Transverse colon (tissue), 4 donors: ENCODE results near the gene CADPS2. TPM values are rescaled to one million over a fixed set of nuclear protein-coding genes. Genes with fewer than 3 reads are reported as not detected.

Experiments
- DNase-seq: peaks from one replicate; pipeline ENCODE4 v3.0.0-alpha.2; 2019
- H3K27ac ChIP-seq, 4 donors: fragments of 200-600 bp; sonication (generic); 2 replicates each; pipeline ENCODE4 v1.5.1; 2016 to 2018; ENCODE audit warnings: inconsistent platforms in 4 of 4
- H3K27me3 ChIP-seq: fragments of 200-600 bp; sonication (generic); 2 replicates; pipeline ENCODE4 v1.5.1; 2017; ENCODE audit warnings: inconsistent platforms
- H3K36me3 ChIP-seq, 4 donors: fragments of 200-600 bp; sonication (generic); 2 replicates each; pipeline ENCODE4 v1.5.1; 2017 to 2019; ENCODE audit warnings: inconsistent platforms in 4 of 4
- H3K4me1 ChIP-seq, 4 donors: fragments of 200-600 bp; sonication (generic); 2 replicates each; pipeline ENCODE4 v1.5.1; 2017 to 2020; ENCODE audit warnings: inconsistent platforms in 4 of 4
- H3K4me3 ChIP-seq, 4 donors: fragments of 200-600 bp; sonication (generic); 1 replicate in 1 of 4; 2 replicates in 3 of 4; pipeline versions ENCODE4 v1.5.1 to v1.6.1; 2017 to 2019; ENCODE audit warnings: inconsistent platforms in 4 of 4
- H3K9me3 ChIP-seq, 2 donors: fragments of 200-600 bp; sonication (generic); 2 replicates each; pipeline ENCODE4 v1.5.1; 2017 to 2019; ENCODE audit warnings: inconsistent platforms in 2 of 2
- EP300 ChIP-seq: sonication (generic); formaldehyde crosslinking; IDR thresholded peaks from one replicate; pipeline ENCODE4 v1.6.1; 2017; ENCODE audit warnings: antibody characterized with exemption, low read depth
- POLR2A ChIP-seq: fragments of 450-650 bp; IDR thresholded peaks from one replicate; pipeline ENCODE4 v1.6.1; 2016; ENCODE audit warnings: antibody characterized with exemption, mild to moderate bottlenecking, moderate library complexity
- POLR2AphosphoS5 ChIP-seq, 3 donors: sonication (generic); formaldehyde crosslinking; IDR thresholded peaks; one replicate each; pipeline ENCODE4 v1.6.1; 2016; ENCODE audit warnings: antibody characterized with exemption in 3 of 3
- WGBS, 2 donors: methylation state at CpG; one replicate each; pipeline ENCODE4 v1.1.5; 2018; ENCODE audit warnings: low coverage in 1 of 2; 5-methylcytosine and 5-hydroxymethylcytosine counted together
- in situ Hi-C, 4 donors: fragments of 200-750 bp; cut with MboI; loops; one replicate each; pipeline versions ENCODE4 v1.15.0 to v1.15.1; 2017; ENCODE audit warnings: low sequenced_read_pairs in 3 of 4, low pct_ligation_motif_present in 1 of 4, low pct_unique_long_range_greater_than_20kb in 1 of 4
- intact Hi-C: fragments of 100-400 bp; cut with DNase I; formaldehyde crosslinking; loops from one replicate; pipeline ENCODE4 v1.15.1; 2023; ENCODE audit warnings: low total_unique reads
- total RNA-seq, 4 donors: library from RNA; depleted of rRNA; stranded (reverse); fragments of >200 nt; gene quantifications; one replicate each; pipeline ENCODE4 v1.1.0, GENCODE V29; 2016
- TF ChIP-seq, protein P1 (sequence below), 5 experiments: fragments of 200-600 bp in 3 of 5; fragments of 450-650 bp in 2 of 5; sonication (generic) in 3 of 5; IDR thresholded peaks; 1 replicate in 2 of 5; 2 replicates in 3 of 5; pipeline ENCODE4 v1.5.1; 2016 to 2017; ENCODE audit warnings: antibody characterized with exemption in 5 of 5, inconsistent platforms in 3 of 5, mild to moderate bottlenecking in 2 of 5, moderate library complexity in 1 of 5

The CADPS2 gene
- total RNA-seq, 4 donors from 2014 or later: 9.0 to 15.2 (median 12.6) TPM

DNA sequence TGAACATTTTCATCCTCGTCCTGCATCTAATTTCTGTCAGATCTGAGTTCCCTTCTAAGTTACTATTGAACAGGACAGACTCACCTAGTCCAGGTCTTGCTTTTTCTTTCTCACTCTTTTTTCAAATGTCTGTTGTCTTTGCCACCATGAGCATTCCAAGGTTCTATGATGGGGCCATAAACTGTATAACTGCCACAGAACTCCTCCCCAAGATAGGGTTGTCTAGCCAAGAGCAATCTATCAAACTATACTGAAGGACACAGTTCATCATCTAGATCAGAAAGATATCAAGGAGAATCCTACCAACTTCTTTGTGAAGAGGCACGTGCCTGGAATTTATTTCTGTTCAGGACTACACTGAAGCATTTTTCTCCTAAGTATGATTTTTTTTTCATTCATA lies 531.6 kb downstream of the CADPS2 start:
- no peak for DNase-seq
- H3K4me3 ChIP-seq: no peak overlapping the region
- H3K36me3 ChIP-seq: no peaks in the 10 kb centered on the region
- H3K9me3 ChIP-seq: no peaks in the 10 kb centered on the region
- TF ChIP-seq, protein P1, sequence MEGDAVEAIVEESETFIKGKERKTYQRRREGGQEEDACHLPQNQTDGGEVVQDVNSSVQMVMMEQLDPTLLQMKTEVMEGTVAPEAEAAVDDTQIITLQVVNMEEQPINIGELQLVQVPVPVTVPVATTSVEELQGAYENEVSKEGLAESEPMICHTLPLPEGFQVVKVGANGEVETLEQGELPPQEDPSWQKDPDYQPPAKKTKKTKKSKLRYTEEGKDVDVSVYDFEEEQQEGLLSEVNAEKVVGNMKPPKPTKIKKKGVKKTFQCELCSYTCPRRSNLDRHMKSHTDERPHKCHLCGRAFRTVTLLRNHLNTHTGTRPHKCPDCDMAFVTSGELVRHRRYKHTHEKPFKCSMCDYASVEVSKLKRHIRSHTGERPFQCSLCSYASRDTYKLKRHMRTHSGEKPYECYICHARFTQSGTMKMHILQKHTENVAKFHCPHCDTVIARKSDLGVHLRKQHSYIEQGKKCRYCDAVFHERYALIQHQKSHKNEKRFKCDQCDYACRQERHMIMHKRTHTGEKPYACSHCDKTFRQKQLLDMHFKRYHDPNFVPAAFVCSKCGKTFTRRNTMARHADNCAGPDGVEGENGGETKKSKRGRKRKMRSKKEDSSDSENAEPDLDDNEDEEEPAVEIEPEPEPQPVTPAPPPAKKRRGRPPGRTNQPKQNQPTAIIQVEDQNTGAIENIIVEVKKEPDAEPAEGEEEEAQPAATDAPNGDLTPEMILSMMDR (IDR thresholded peaks at IDR 0.05): no peak
- TF ChIP-seq POLR2AphosphoS5 (IDR thresholded peaks at IDR 0.05): no peak
- no peak for TF ChIP-seq POLR2A
- no peak for TF ChIP-seq EP300
- 62 to 65% methylated on average over 2 of the region's 2 CpGs for WGBS, 2 donors
- H3K27ac ChIP-seq: no peak overlapping the region
- H3K4me1 ChIP-seq: no peaks in the 10 kb centered on the region
- intact Hi-C loops (no loop called here), in situ Hi-C loops (no loop called here)
- H3K27me3 ChIP-seq: no peaks in the 10 kb centered on the region

DNA sequence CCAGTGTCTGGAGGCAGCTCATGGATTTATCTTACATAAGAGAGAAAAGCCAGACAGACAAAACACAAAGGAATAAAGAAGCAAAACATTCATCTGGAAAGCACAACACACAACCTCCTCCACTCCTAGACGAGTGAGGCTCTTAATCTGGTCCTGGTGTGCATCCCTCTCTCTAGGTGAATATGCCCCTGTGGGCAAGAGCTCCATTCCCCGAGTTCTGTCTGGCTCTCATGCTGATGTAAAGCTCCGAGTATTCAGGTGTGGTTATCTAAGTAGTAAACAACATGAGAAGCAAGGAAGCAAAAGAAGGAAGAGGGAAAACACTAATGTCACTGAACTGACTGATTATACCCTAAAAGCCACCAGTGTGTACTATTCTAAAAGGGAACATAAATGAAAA lies 533.8 kb downstream of the CADPS2 start:
- H3K36me3 ChIP-seq: no peaks in the 10 kb centered on the region
- WGBS, 2 donors: 52 to 67% methylated on average over 3 of the region's 3 CpGs
- DNase-seq: no peak
- no peak overlapping the region for H3K4me3 ChIP-seq
- H3K9me3 ChIP-seq: no peaks in the 10 kb centered on the region
- intact Hi-C loops: no loop called here
- no peak overlapping the region for H3K27ac ChIP-seq
- no peaks in the 10 kb centered on the region for H3K4me1 ChIP-seq
- TF ChIP-seq POLR2AphosphoS5 (IDR thresholded peaks at IDR 0.05) (no peak), EP300 (no peak), POLR2A (no peak)
- TF ChIP-seq, protein P1 (IDR thresholded peaks at IDR 0.05): no peak
- in situ Hi-C loops: no loop called here
- no peaks in the 10 kb centered on the region for H3K27me3 ChIP-seq

DNA sequence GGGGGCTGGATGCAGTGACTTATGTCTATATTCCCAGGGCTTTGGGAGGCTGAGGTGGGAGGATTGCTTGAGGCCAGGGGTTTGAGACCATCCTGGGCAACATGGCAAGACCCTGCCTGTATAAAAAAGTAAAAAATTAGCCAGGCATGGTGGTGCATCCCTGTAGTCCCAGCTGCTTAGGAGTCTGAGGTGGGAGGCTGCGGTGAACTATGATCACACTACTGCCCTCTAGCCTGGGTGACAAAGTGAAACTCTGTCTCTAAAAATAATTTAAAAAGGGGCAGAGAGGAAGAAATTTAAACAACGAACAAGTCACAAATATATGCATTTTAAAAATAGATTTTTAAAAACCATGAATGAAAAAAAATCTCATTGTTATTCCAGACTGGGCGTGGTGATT lies 535.6 kb downstream of the CADPS2 start:
- WGBS, 2 donors: 77 to 82% methylated on average over 3 of the region's 3 CpGs
- no peaks in the 10 kb centered on the region for H3K4me1 ChIP-seq
- in situ Hi-C loops: no loop called here

GRCh38 chr7:122344303-122344620 lies 542.0 kb downstream of the CADPS2 start:
- TF ChIP-seq POLR2AphosphoS5 (IDR thresholded peaks at IDR 0.05): no peak
- TF ChIP-seq POLR2A: no peak
- TF ChIP-seq, protein P1 (IDR thresholded peaks at IDR 0.05): no peak
- no peak for TF ChIP-seq EP300
- WGBS, 2 donors: 81 to 85% methylated on average over 1 of the region's 1 CpG
- no peak for DNase-seq
- H3K27ac ChIP-seq: no peak overlapping the region
- no peaks in the 10 kb centered on the region for H3K27me3 ChIP-seq
- H3K36me3 ChIP-seq: no peaks in the 10 kb centered on the region
- H3K9me3 ChIP-seq: no peaks in the 10 kb centered on the region
- no peak overlapping the region for H3K4me3 ChIP-seq
- intact Hi-C loops: no loop called here
- in situ Hi-C loops: no loop called here
- H3K4me1 ChIP-seq: no peaks in the 10 kb centered on the region

More for the DNA sequence above, 535.6 kb downstream of the CADPS2 start:
- Histone ChIP-seq H3K36me3 (no peaks in the 10 kb centered on the region), H3K4me3 (no peak overlapping the region), H3K27ac (no peak overlapping the region), H3K9me3 (no peaks in the 10 kb centered on the region), H3K27me3 (no peaks in the 10 kb centered on the region)
- no peak for DNase-seq
- no peak for TF ChIP-seq EP300
- TF ChIP-seq, protein P1 (IDR thresholded peaks at IDR 0.05): no peak
- no peak for TF ChIP-seq POLR2AphosphoS5 (IDR thresholded peaks at IDR 0.05)
- TF ChIP-seq POLR2A: no peak
- intact Hi-C loops: no loop called here
